HG03520 (cell line): Measurements from ENCODE around the gene DPP7.
A peak's percentile ranks its signal among the peaks of the same experiment; 100 is the strongest.

Source experiments
- ATAC-seq: cut with Tn5 transposase; IDR thresholded peaks from one replicate; pipeline ENCODE4 v1.9.1; 2021; ENCODE audit warnings: mild to moderate bottlenecking, moderate library complexity; ENCODE audit not compliant: unreplicated experiment

DPP7 gene

DNA sequence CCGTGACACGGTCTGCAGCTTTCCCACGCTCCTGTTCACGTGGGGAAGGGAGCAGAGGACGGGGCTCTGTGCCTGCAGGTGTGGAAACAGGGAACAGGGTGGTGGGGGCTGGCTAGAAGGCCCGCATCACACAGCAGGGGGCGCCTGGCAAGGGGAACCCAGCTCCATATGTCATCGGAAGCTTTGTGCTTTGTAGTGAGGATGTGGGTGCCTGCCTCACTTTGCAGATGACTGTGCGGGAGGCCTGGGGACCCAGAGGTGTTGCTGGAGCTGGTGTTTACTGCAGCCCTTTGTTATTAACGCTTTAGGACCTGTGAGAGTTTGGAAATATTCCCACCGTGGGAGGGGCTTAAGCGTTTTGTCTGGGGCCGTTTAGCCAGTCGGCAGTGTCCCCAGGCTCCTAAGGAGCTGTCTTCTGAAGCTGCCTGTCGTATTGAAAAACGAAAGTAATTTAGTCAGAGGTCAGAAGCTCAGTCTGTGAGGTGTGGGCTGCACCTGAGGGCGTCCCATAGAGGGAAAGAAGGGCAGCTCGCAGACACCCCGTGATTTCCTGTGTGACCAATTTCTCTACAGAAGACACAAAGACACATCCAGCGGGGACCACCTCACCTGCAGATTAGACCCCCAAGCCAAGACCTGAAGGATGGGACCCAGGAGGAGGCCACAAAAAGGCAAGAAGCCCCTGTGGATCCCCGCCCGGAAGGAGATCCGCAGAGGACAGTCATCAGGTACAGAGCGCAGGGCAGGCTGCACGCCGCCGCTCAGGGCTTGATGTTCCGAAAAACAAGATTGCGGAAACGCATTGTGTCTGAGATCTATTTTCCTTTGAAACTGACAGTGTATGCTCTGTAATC lies 18.6 kb downstream of the DPP7 start:
- ATAC-seq, result peak; percentile 89

DNA sequence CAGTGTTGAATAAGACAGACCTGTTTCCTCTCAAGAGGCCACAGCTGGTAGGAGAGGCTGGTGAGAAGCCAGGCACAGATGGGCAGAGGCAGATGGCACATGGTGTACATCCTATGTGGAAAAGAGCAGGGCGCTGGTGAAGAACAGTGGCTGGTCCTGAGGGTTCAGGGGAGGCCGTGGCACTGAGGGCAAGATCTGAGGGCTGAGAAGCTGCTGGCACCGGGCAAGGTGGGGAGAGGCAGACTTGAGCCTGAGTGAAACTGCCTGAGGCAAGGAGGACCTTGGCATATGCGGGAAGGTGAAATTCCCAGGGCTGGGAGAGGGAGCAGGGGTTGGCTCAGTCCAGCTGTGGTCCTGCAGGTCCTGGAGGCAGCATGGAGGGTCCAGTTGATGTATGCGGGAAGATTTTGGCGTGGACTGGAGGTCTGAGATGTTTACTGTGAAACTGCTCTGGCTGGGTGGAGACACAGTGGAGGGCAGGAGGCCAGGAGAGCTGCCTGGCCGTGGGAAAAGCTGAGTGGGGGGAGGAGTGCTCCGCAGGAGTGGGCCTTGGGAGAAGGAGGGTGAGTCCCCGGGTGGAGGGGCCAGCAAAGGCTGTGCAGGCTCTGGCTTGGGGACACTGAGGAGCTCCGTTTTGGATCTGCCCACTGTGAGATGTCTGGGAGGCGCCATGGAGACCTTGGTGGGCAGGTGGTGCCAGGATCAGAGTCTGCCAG lies 25.1 kb downstream of the DPP7 start:
- no peak for ATAC-seq

DNA sequence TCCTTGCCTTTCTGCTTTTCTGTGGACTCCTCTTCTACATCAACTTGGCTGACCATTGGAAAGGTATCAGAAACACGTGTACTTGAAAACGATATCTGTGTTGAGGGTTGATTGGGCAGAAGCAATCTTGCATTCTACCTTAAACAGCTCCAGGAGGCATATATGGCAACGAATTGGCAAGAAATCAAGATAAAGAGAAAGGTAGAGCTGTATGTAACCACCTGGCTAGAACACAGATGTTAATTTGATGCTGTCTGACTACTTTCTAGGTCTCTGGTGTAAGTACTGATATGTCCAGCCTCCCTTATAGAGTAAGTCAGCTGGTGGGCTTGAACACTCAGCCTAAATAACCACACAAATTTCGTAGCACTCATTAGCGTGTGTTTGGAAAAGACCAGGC lies 26.4 kb downstream of the DPP7 start:
- no peak for ATAC-seq

DNA sequence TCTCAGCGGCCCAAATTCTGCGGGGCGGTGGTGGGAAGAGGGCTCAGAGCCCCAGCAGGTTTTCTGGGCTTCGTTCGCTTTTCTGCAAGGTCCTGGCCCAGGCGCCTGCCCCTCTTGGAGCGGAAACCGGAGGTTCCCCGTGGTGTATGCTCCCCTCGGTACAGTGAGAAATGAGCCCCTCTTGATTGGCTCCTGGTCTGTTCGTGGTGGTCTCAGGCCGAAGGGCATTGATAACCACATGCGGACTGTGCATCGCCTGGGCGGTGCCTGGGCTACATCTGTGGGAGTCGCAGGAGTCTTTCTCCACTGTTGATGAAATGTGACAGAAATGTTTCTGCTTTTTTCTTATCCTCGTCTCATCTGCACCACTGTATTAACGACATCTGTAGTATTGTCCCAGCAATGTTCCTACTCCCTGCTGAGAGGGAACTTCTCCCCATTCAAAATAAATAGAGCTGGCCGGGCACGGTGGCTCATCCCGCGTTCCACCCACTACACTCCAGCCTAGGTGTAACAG lies 27.1 kb downstream of the DPP7 start:
- ATAC-seq, result no peak

DNA sequence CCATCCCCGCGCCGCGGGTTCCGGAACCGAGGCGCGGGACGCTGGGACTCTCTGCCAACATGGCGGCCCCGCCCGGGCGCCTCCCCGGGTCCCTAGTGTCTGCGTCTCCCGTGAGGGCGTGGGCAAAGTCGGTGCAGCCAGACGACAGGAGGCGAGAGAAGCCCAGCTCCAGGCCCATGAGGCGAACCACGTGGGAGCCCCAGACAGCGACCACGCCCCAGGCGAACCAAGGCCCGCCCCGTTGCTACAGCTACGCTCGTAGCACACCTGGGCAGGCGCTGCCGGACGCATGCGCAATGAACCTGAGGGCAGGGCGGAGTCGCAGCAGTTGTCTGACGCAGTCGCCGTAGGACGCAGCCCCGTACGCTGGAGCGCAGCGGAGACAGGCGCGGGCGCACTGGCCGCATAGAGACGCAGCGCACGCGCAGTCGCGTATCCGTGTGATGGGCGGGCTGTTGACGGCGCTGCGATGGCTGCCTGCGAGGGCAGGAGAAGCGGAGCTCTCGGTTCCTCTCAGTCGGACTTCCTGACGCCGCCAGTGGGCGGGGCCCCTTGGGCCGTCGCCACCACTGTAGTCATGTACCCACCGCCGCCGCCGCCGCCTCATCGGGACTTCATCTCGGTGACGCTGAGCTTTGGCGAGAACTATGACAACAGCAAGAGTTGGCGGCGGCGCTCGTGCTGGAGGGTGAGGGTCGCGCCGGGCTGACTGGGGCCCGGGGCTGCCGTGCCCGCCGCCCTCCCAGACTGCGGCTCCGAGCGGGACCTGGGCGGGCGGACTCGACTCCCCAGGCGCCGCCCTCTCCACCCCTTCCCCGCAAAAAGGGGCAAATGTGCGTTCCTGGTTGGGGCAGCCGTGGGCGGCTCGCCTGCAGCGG lies 27.8 kb downstream of the DPP7 start, which contains the start of gene MAN1B1:
TSS of gene MAN1B1 (plus strand) at position 455 of the 878 bp plus-strand sequence. CDS start at position 470, 15 bp downstream.
- ATAC-seq, result peak; percentile 68

DNA sequence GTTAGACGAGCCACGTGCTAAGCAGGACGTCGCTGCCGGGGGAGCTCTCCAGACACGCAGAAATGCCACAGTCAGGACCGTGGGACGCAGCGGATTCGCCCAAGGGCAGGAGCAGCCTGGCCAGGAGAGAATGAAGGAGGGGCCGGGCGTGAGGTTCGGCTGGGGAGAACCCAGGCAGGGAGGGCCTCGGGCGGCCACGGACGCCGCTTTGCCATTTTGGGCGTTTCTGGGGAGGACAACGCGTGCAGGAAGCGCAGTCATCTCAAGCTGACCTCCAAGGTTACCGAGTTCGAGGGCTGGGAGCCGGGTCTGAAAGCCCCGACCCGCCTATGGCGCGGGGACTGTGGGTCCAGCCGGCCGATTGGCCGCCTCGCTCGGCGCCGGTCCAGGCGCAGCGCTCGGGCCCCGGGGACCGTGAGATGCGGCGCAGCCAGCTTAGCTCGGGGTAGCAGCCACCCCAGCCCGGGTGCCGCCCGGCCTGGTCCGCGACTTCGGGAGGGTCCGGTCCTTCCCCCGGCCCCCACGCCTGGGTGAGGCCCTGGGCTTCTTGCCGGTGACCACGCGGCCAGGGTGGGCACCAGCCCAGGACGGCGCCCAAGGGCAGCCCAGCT lies 28.5 kb downstream of the DPP7 start:
- ATAC-seq, result peak; percentile 9

DNA sequence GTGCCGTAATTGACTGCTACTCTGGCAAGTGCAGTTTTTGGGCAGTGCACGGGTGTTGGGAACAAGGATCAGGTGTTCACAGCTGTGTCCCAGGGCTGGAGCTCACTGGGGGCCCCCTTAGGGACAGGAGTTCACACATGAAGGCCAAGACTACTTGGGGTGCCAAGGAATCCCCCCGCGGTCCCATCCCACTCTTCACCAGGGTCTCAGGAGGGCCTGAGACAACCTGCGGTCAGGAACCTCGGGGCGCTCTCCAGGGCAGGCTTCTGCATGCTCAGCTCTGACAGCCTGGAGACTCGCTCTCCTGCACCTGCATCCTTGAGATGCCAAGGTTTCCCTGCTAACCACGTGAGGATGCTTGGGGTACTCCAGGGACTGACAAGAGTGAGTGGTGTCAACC lies 30.0 kb downstream of the DPP7 start:
- no peak for ATAC-seq

DNA sequence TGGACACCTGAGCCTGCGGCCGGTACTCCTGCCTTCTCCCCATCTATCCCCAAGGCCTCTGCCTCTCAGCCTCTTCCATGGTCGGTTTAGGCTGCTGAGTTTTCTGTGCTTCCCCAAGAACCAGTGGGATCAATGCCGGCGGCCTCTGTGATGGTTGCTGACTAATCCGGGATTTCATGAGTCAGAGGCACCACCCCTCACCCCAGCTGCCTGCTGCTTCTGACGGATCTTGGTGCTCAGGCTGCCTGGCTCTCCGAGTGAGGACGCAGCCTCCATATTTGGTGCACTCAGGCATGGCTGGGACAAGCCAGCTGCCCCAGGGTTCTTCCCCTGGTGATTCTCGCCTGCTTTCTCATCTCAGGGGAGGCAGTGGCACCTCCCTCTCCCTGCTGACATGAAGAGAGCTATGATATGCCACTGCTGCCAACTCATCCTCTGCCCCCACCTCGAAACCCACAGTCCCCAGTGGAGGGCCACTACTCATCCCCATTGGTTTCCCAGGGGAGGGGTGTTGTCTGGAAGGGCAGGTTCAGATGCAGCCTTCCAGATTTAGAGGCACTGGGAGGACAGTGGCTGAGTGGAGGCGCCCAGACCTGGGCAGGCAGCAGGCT lies 31.0 kb downstream of the DPP7 start:
- no peak for ATAC-seq

DNA sequence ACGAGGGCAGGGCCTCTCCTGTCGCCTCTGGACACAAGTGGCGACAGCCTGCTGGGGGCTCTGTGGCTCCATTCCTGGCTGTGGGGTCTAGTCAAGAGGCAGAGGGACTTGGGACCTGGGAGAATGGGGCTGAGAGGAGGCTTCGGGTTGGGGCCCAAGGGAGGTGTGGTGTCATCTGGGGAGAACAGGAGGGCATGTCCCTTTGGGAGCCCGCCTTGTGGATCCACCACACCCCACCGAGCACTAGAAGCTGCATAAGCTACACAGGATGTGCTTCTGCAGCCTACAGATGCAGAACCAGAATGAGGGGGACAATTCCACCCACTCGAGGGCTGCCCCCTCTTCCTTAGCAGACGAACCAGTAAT lies 31.6 kb downstream of the DPP7 start:
- ATAC-seq, result no peak

DNA sequence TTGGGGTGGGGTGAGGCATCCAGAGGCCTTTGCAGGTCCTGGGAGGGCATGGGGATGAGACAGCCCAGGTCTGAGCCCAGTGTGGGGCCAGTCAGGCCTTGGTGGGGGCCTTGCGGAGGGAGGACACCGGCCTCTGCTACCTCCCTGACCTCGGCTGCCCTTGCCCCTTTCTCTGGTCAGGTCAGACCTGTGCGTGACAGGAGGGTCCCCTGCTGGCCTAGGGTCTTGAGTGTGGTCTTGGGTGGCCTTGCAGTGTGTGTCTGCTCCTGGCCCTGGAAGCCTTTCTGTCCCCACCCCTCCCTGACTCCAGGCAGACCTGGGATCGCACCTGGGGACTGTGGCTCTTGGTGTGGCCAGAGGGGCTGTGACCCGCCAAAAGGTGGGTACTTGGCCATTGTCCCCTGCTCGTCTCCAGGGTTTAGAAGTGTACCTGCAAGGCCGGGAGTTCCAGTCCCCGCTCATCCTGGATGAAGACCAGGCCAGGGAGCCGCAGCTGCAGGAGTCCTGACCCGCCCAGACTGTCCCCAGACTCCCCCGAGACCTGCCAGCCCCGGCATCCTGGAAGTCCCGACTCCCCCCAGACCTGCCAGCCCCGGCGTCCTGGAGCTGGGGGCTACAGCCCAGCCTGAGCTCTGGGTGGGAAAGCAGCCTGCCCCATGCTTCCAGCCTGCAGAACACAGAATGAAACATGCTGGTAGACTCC lies 32.2 kb downstream of the DPP7 start:
- ATAC-seq, result no peak

DNA sequence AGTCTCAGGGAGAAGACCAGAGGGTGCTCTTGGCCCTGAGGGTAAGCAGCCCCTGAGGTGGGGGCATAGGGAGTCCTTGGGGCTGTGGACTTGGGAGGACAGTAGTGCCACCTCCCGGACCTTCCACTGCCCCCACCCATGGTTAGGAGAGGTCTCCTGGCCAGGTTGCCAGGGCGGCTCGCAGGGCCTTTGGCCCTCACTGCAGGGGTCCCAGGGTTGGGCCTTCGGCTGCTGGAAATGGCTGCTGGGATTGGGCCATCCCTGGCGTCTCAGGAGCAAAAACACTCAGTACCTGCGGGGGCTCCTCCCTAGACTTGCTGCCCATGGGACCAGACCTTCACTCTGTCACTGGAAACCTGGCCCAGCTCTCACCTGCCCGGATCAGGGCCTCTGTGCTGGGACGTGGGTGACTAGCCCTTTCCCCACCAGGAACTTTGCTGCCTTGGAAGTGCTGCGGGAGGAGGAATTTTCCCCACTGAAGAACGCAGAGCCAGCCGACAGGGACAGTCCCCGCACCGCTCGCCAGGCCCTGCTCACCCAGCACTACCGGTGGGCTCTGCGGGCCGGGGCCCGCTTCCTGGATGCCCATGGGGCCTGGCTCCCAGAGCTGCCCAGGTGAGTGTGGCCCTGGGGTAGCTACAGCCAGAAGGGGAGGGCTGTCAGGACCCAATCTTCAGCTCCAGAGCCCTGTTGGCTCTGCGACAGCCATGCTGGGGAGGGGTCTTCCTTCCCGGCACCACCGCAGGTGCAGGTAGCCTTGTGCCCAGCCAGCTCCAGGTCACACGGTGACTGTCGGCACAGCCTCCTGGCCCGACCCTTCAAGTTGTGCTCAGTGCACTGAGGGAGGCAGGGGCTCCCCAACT lies 34.0 kb downstream of the DPP7 start:
- ATAC-seq, result no peak

DNA sequence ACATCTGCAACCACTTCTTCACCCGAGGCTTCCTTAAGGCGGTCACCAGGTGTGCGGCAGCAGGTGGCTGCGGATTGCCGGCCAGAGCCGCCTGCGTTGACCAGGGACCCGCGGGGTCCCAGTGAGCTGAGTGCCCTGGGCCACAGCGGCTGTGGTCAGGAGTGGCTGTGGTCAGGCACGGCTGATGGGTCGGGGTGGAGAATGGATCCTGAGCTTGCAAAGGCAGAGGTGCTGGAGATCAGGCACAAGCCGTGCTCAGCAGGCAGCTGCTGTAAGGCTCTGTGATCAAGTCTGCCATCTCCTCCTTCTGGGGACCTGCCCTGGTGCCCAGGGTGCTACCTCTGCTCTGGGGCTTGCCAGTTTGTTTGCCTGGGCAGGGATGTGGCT lies 35.1 kb downstream of the DPP7 start:
- ATAC-seq, result no peak

DNA sequence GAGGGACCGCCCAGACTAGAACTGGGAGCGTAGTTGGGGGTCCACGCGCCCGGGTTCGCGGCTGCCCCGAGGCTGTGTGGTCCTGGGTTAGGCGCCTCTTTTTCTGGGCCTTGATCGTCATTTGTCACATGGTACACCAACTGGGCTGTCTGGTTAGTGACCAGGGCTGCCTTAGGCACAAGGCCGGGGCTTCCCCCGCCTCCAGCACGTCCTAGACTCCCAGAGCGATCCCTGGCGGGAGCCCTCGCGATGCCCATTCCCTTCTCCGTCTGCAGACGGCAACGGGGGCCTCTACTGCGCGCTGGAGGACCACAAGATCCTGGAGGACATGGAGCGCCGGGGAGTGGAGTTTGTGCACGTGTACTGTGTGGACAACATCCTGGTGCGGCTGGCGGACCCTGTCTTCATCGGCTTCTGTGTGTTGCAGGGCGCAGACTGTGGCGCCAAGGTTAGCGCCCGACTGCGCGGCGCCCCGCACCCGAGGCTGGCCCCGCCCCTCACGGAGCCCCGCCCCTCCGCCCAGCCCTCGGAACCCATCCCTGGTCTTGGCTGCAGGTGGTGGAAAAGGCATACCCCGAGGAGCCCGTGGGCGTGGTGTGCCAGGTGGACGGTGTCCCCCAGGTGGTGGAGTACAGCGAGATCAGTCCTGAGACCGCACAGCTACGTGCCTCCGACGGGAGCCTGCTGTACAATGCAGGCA lies 35.7 kb downstream of the DPP7 start:
- ATAC-seq, result no peak

DNA sequence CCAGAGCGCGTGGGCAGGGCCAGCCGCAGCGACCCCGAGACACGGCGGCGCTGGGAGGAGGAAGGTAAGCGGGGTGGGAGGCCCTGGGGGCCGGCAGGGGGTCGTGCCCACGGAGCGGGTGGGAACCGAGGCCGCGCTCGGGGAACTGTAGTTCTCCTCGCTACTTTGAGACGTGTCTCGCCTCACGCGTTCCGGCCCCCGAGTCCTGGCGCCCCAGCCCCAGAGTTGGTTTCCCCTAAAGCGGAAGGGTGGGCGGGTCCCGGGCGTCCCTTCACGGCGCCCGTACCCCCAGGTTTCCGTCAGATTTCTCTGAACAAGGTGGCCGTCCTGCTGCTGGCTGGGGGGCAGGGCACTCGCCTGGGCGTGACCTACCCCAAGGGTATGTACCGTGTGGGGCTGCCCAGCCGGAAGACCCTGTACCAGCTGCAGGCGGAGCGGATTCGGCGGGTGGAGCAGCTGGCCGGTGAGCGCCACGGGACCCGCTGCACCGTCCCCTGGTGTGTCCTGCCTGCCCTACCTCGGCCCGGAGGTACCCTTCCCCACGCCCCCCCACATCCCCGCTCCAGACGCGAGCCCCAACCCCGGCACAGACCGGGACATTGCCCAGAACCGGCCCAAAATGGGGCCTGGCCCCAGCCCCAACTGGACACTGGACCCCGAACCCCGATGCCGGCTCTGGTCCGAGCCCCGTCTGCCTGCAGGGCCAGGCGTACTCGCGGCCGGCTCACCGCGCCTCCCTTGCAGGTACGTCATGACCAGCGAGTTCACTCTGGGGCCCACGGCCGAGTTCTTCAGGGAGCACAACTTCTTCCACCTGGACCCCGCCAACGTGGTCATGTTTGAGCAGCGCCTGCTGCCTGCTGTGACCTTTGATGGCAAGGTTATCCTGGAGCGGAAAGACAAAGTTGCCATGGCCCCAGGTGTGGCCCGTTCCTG lies 36.5 kb downstream of the DPP7 start:
- peak; percentile 17 for ATAC-seq

DNA sequence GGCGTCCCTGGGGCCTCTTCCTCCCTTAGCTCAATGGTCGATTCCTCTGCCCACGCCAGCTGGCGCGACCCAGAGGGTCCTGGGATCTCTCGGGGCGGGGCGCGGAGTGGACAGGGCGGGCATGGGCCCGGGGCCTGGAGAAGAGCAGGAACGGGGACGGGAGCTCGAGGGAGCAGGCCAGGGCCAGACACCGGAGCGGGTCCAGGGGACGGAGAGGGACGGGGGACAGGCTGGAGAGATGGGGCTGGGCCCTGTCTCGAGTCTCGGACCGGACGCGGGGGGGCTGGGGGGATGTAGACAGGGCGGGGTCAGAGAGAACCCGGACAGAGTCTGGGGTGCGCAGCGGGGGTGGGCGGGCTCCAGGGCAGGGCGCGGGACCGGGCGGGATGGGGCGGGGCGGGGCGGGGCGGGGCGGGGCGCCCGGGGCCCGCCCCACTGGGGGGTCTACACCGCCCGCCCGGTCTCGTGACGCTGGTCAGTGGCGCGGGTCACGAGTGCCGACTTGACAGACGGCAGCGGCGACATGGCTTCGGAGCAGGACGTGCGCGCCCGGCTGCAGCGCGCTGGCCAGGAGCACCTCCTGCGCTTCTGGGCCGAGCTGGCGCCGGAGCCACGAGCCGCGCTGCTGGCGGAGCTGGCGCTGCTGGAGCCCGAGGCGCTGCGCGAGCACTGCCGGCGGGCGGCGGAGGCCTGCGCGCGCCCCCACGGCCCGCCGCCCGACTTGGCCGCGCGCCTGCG lies 37.4 kb downstream of the DPP7 start, which contains the start of gene UAP1L1:
TSS of gene UAP1L1 (plus strand) at position 508 of the 738 bp plus-strand sequence. CDS start at position 524, 16 bp downstream.
- peak; percentile 50 for ATAC-seq

DNA sequence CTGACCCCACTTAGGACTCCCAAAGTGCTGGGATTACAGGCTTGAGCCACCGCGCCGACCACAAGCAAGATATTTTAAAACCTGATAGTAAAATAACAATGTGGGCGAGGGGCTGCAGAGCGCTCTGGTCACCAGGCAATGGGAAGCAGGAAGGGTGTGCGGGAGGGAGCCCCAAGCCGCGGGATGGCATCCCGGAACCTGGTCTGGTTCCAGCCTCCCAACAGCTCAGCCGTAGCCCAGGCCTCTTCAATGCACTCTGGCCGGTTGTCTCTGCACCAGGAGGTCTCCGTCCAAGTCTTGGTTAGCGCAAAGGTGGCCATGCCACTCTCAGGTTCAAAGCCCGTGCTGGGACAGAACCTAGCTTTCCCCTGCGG lies 37.9 kb downstream of the DPP7 start:
- no peak for ATAC-seq
